GM19193 (cell line): Measurements from ENCODE around the gene SFXN2.
A peak's percentile ranks its signal among the peaks of the same experiment; 100 is the strongest.

ENCODE experiments used
- POLR2A ChIP-seq: IDR thresholded peaks from 4 replicates; pipeline ENCODE4 v1.6.1; 2011; ENCODE audit not compliant: insufficient read depth, insufficient read length; ENCODE audit errors: extremely low read depth

SFXN2 gene, protein sequence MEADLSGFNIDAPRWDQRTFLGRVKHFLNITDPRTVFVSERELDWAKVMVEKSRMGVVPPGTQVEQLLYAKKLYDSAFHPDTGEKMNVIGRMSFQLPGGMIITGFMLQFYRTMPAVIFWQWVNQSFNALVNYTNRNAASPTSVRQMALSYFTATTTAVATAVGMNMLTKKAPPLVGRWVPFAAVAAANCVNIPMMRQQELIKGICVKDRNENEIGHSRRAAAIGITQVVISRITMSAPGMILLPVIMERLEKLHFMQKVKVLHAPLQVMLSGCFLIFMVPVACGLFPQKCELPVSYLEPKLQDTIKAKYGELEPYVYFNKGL

DNA sequence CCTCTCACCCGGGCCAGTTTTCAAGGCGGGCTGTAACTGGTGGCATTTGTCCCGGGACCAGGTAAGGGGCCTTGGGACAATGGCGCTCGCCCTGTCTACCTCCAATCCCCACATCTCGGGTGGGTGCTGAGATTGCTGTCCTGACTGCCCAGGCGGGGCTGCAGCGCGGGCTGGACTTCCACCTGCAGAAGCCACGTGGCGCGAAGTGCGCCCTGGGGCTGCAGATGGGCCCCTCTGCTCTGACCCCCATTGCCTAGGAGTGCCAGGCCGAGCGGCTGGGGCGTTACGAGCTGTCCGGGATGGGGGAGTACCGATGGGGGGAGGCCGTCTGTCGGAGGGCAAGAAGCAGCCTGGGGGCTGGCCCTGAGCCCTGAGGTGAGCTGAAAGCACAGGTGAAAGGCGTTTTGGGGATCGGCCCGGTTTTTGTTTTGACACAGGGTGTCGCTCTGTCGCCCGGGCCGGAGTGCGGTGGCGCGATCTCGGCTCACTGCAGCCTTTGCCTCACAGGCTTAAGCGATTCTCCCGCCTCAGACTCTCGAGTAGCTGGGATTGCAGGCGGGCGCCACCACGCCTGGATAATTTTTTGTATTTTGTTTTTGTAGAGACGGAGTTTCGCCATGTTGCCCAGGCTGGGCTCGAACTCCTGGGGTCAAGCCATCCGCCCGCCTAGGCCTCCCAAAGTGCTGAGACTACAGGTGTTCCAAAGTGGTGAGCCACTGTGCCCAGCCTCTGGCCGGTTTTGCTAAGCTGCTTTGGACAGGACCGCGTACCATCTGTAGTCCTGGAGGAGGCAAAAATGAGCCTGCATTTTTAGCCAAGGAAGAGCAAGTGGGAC is at the start of gene SFXN2:
Gene SFXN2 (plus strand): TSS at position 16 of the 835 bp plus-strand sequence. CDS start 12,001 bp downstream, outside the sequence.
- peak; percentile 80 for TF ChIP-seq POLR2A

DNA sequence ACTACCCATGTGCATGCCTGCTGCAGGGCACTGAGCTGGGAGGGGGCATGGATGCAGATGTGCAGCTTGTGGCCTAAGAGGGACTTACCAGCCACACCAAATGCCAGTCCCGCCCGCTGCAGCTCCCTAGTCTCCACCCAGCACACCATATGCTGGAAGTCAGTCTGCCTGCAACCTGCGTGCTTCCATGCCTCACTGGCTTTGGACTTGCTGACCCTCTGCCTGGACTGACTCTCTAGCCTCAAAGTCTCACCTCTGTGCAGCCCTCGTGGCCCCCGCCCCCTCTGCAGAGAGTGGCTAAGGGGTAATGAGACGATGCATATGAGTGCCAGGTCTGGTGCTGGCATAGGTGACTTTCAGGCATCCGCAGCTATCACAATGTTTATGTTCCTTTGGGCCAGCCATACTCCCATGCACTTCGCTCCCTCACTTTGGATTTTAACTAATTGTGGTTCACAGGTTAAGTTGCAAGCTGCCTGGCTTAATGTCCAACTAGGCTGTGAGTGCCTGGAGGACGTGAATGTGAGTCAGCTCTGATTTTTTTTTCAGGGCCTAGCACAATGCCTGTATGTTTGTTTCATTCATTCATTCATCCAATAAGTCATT is 48.4 kb upstream of the SFXN2 start:
- no peak for TF ChIP-seq POLR2A

DNA sequence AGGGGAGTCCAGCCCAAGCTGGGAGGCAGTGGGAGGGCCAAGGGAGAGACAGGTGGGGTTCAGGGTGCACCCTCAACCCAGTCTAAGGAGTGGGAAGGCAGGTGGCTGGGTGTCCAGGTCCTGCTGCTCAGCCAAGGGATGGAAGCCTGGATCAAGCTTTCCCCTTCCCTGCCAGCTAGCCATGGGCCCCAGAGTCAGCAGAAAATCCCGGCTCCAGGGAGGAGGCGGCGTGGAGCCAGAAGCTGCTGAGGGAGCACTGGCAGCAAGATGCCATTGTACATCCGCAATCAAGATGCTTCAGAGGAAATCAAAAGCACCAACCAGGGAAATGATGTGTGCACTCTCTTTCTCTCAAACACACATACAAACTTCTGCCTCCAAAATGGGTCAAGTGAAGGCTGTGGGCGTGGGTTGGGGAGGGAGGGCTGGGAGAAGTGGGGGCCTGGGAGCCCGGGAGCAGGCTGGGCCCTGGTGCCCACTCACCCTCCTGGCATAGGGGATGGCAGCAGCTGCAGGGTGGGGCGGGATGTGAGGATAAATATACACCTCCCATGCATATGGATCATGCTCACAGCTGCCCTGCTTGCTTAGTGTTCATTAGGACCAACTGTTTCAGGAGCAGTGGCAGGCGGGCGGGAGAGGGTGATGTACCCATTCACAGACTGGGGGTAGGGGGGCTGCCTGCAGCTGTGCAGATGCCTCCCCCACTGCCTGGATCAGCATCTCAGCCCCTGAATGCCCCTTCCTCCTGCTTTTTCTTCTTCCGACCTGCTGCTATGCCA is 45.9 kb upstream of the SFXN2 start:
- TF ChIP-seq POLR2A = no peak

DNA sequence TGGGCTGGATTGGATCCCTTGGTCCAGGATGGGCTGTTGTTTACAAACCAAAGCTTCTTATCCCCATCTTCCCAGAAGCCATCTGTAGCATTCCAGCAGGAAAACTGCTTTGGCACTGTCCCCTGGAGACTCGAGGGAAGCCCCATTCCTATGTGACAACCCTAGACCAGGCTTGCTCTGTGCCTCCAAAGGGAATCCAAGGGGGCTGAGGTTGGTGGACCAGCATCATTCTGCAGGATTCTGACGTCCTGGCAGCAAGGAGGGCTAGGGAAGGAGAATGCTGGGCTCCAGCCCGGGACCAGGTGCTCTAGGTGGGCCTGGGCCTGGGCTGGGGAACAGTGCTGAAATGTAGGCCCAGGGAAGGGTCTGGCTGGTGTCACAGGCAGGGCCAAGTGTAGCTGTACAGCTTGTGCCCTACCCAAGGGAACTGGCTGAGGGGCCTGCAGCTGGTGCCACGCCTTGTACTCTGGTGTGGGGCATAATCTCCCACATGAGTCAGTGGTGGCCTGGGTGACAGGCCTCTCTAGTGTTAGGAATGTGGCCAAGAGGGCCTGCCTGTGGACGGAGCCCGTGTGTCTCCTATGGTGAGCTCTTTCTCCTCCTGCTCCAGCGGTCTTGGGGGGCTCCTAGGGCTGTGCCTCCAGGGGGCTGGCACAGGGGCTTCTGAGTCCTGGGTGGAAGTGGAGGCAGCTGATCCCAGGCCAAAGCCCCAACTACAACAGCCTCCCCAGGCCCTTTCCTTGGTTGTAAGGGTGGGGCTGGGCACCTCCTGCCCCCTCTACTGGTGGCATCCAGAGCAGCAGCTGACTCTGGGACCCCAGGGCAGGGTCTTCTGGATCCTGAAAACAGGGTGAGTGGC is 45.0 kb upstream of the SFXN2 start:
- no peak for TF ChIP-seq POLR2A

DNA sequence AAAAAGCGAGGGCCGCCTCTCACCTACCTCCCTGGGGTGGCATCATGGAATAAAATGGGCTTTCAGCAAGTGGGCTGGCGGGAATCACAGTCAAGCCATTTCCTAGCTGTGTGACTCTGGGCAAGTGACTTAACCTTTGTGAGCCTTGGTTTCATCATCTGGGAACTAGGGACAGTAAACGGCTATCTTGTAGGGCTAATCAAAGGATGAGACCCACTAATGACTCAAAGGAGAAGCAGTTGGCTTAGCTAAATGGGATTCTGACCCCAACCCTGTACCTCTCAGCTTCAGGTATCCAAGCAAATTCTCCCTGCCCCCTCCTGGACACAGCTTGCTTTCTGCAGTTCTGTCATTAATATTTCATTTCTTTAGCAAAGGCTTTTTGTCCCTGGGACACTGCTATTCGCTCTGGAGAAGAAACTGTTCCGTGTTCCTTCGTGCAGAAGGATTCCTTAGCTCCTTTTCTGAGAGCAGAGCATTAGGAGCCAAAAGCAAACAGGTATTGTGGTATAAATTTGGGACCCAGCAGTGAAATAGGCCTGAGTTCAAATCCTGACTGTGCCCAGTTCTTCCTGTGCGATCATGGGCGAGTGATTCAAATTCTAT is 44.3 kb upstream of the SFXN2 start:
- no peak for TF ChIP-seq POLR2A

DNA sequence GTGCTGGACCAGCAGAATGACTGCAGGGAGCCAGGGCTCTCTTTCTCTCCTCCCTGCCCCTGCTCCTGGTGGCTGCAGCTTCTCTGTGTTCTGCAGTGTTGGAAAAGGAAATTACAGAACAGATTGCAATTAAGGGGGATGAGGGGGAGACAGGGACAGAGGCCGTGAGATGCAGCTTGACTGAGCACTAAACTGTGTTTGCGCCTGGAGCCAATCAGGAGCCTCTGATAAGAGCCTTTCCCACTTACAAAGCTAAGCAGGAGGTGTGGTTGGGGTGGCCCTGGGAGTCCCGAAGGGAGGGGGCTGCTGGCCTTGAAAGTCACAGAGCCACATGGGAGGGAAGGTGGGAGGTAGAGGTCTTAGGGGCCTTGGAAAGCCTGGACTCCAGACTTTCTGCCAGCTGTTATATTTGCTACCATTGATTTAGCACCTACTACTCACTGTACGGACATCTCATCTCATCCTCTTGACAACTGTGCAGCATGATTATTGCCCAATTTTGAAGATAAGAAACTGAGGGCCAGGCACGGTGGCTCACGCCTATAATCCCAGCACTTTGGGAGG is 43.5 kb upstream of the SFXN2 start:
- no peak for TF ChIP-seq POLR2A

DNA sequence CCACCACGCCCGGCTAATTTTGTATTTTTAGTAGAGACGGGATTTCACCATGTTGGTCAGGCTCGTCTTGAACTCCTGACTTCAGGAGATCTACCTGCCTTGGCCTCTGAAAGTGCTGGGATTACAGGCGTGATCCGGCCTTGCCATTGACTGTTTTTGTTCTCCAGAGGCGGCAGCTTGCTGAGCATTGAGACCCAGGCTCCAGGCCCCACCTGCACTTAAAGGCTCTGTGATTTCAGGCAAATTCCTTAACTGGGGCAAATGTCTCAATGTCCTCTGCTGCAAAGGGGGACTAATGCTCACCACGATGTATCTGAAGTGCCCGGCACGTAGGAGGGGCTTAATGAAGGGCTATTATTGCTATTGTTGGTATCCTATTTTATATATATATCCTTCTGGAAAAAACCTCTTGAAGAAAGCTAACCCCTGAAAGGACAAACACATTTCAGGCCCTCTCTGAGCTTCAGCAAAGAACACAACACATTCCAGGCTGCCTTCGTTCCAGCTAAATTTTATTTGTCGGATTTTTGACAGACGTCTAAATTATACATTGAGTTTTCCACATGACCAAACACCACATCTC is 41.1 kb upstream of the SFXN2 start:
- no peak for TF ChIP-seq POLR2A

DNA sequence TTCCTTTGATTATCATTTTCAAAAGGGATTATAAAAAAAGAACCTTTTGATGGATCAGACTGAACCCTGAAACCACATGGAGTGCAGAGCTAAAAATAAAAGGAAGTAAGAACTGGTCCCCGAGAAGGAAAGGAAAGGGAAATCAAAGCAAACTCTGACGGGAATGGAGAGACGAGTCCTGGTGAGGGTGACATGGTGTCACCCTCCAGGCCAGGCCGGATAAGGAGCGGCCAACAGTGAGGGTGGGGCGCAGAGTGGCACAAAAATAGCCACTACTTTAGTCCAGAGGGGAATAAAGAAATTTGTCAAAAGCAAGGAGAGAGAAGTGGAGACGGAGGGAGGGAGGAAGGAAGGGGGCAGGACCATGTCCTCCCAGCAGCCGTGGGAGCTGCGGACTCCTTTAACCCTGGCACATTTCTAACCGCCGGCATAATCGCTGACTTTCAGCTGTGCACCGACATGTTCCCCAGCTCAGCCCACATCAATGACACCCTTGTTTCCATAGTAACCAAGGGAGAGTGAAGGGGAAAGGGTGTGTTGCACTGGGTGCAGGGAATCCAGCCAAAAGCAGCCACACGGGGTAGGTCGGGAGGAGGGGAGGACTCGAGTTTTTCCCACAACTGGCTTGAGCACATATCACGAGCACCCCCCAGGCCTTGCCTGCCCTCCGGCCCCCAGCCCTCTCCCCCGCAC is 40.5 kb upstream of the SFXN2 start:
- no peak for TF ChIP-seq POLR2A

DNA sequence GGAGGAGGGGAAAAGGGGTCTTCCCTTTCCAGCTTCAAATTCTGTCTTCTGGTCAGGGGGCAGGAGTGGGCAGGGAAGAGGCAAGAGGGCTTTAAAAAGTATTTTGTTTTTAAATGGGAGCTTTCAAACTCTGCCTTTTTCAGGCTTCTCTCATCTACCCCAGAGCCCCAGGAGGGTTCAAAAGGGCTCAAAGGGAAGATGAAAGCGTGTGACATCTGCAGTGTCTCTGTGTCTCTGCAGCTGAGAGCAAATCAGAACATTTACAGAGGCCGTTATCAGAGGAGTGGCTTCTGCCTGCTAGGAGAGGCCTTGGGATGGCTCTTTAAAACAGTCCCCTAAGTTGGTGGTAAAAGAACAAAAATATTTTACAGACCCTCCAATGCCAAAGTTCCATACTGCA is 39.9 kb upstream of the SFXN2 start:
- TF ChIP-seq POLR2A = no peak

DNA sequence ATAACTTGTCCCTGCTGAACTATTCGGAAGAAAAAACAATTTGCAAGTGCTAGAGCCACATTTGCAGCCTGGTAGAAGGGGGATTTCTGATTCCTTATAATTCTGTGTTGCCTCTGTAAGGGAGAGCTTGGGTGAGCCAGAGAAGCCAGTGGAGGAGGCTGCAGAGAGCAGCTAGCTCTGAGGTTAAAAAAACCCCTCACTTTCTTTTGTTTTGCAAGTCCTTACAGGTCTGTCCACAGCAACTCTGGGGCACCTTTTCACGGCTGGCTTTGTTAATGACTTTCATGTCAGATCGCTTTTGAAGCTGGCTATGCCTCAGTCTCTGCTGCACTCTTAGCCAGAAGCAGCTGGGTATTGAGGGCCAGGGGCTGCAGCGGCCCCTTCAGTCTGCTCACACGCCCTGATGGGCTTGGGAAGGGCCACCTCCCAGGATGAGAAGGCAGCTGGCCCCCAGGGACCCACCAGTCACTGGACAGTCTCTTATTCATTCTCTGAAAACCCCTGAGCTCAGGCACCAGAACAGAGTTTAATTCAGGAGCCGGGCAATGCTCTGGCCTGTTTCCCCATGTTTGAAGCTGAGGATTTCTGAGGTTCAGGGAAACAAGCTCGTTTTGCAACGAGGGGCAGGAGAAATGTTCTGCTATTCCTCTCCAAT is 39.3 kb upstream of the SFXN2 start:
- TF ChIP-seq POLR2A = no peak

DNA sequence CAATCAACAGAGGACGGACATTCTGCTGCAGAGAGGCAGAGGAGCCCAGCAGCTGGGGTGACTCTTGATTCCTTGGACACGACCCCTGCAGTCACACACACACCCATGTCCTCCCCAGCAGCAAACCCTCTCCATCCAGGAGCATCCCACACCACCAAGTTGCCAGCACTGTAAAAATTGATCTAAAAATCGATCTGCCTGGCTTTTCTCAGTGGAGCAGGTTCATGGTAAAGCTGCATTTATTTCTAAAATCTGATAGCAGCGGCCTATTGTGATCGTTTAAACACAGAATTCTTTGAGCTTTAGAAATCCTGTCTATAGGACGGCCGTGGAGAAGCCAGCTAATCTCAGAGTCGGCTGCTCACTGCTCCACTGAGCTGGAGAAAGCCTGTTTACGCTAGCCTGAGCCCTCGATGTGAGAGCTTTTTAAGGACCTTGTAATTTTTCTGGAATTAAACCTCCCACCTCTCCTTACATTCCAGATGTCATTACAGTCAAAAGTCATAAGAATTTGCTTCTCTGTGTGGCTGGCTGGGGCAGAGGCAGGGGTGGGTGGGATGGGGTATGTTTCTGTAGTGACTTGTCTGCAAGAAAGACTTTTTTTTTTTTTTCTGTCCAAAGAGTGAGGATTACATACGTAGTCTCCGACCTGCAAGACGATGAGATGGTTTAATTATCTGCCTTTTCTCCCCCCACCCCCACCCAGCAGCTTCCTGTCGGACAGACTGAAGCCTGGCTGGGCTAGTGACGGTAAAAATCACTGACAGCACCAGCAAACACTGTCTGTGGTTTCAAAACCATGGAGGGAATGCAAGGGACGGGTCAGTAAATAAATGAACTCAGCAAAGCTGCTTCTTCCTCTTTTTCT is 38.5 kb upstream of the SFXN2 start:
- no peak for TF ChIP-seq POLR2A
